ENCODE data around the gene PLEKHA6.

DNA sequence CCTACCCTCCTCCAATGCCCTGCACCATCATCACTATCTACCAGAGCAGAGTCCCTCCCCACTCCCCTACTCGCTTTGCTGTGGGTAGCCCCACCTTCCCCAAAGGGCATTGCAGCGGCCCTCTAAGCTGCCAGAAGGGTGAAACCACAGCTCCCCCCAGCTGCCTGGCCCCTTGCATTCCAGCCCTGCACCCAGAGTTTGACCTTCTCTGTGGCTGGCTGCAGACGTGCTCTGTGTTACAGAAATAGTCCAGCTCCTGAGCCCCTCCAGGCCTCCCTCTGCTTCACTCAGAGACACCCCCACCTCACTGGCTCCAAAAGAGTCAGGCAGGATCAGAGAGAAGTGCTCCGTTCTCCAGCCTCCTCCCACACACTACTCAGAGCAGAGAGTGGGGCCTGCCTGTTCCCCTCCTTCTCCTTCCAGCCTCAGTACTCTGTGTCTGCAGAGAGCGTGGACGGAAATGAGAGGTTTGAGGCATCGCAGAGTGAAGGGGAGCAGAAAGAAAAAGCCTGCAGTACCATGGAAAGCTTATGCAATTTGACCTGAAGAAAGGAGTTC is 63.2 kb downstream of the PLEKHA6 start:
- TF ChIP-seq EZH2phosphoT487 (IDR thresholded peaks at IDR 0.05; ENCODE audit: low read length), result no peak
- TF ChIP-seq, protein P1, sequence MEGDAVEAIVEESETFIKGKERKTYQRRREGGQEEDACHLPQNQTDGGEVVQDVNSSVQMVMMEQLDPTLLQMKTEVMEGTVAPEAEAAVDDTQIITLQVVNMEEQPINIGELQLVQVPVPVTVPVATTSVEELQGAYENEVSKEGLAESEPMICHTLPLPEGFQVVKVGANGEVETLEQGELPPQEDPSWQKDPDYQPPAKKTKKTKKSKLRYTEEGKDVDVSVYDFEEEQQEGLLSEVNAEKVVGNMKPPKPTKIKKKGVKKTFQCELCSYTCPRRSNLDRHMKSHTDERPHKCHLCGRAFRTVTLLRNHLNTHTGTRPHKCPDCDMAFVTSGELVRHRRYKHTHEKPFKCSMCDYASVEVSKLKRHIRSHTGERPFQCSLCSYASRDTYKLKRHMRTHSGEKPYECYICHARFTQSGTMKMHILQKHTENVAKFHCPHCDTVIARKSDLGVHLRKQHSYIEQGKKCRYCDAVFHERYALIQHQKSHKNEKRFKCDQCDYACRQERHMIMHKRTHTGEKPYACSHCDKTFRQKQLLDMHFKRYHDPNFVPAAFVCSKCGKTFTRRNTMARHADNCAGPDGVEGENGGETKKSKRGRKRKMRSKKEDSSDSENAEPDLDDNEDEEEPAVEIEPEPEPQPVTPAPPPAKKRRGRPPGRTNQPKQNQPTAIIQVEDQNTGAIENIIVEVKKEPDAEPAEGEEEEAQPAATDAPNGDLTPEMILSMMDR (IDR thresholded peaks at IDR 0.05; ENCODE audit: low read length), result no peak

Measured in MM.1S (cell line).